WTC11 (cell line): ENCODE data around the gene PHF13. TPM values are rescaled to one million over a fixed set of nuclear protein-coding genes. Genes with fewer than 3 reads are reported as not detected.

Source experiments
- ATAC-seq: fragments of 200-7000 bp; cut with Tn5 transposase; 2 replicates; pipeline ENCODE4 v1.10.0; 2021; ENCODE audit warnings: mild to moderate bottlenecking, moderate library complexity
- CTCF ChIA-PET: fragments of 300-600 bp; sonication (Branson Sonifier 250); formaldehyde crosslinking; loops from one replicate; lab custom pipeline; 2021; ENCODE audit warnings: antibody characterized with exemption; lab: Charles Lee
- POLR2A ChIA-PET: fragments of 350-600 bp; sonication (Branson Sonifier 250); formaldehyde crosslinking; loops from one replicate; lab custom pipeline; 2021; ENCODE audit warnings: antibody characterized with exemption; lab: Charles Lee
- DNase-seq: peaks from one replicate; pipeline ENCODE4 v3.0.0; 2021; ENCODE audit warnings: low spot score
- H3K27ac Mint-ChIP-seq: 2 replicates; pipeline ENCODE4 v1.8.0; 2021; ENCODE audit warnings: mixed read lengths
- H3K27me3 Mint-ChIP-seq: 2 replicates; pipeline ENCODE4 v1.8.0; 2021; ENCODE audit warnings: low read depth, mild to moderate bottlenecking, moderate library complexity, mixed read lengths
- H3K36me3 Mint-ChIP-seq: 2 replicates; pipeline ENCODE4 v1.8.0; 2021; ENCODE audit warnings: mixed read lengths
- H3K4me1 Mint-ChIP-seq: 2 replicates; pipeline ENCODE4 v1.8.0; 2022; ENCODE audit warnings: mixed read lengths
- H3K4me3 Mint-ChIP-seq: 2 replicates; pipeline ENCODE4 v1.8.0; 2021; ENCODE audit warnings: mild to moderate bottlenecking, moderate library complexity, mixed read lengths
- H3K9me3 Mint-ChIP-seq: 2 replicates; pipeline ENCODE4 v1.8.0; 2021; ENCODE audit warnings: mixed read lengths
- ATF3 ChIP-seq: sonication (generic); formaldehyde crosslinking; conservative IDR thresholded peaks from 2 replicates; pipeline ENCODE4 v1.8.1; 2022; ENCODE audit warnings: mild to moderate bottlenecking, missing genetic modification reagents
- GRHL2 ChIP-seq: fragments of 250-450 bp; sonication (Bioruptor Pico); IDR thresholded peaks from 2 replicates; pipeline ENCODE4 v1.8.0; 2022; ENCODE audit warnings: mild to moderate bottlenecking, moderate library complexity; ENCODE audit not compliant: insufficient replicate concordance, severe bottlenecking
- HMGXB4 ChIP-seq: sonication (generic); formaldehyde crosslinking; IDR thresholded peaks from 2 replicates; pipeline ENCODE4 v1.8.1; 2023; ENCODE audit warnings: mild to moderate bottlenecking, moderate library complexity, missing genetic modification reagents
- NR1H2 ChIP-seq: sonication (generic); formaldehyde crosslinking; IDR thresholded peaks from 2 replicates; pipeline ENCODE4 v1.9.0; 2021; ENCODE audit warnings: mild to moderate bottlenecking, moderate library complexity, missing genetic modification reagents
- NR3C1 ChIP-seq: sonication (generic); formaldehyde crosslinking; conservative IDR thresholded peaks from 2 replicates; pipeline ENCODE4 v1.8.1; 2023; ENCODE audit warnings: low read depth, mild to moderate bottlenecking, missing genetic modification reagents
- SMAD3 ChIP-seq: sonication (generic); formaldehyde crosslinking; IDR thresholded peaks from 2 replicates; pipeline ENCODE4 v1.8.0; 2022; ENCODE audit warnings: missing genetic modification reagents, mild to moderate bottlenecking, borderline replicate concordance
- SMAD4 ChIP-seq: sonication (generic); formaldehyde crosslinking; IDR thresholded peaks from 2 replicates; pipeline ENCODE4 v1.8.0; 2022; ENCODE audit warnings: mild to moderate bottlenecking, missing genetic modification reagents
- SP1 ChIP-seq: sonication (generic); formaldehyde crosslinking; conservative IDR thresholded peaks from 2 replicates; pipeline ENCODE4 v1.8.1; 2022; ENCODE audit warnings: missing genetic modification reagents
- STAT6 ChIP-seq: sonication (generic); formaldehyde crosslinking; conservative IDR thresholded peaks from 2 replicates; pipeline ENCODE4 v1.8.1; 2023; ENCODE audit warnings: mild to moderate bottlenecking, low read depth, missing genetic modification reagents, moderate library complexity
- TCF7 ChIP-seq: sonication (generic); formaldehyde crosslinking; IDR thresholded peaks from 2 replicates; pipeline ENCODE4 v1.8.0; 2022; ENCODE audit warnings: mild to moderate bottlenecking, low read depth, missing genetic modification reagents, moderate library complexity
- TEAD1 ChIP-seq: sonication (generic); formaldehyde crosslinking; IDR thresholded peaks from 2 replicates; pipeline ENCODE4 v1.8.0; 2022; ENCODE audit warnings: mild to moderate bottlenecking, missing genetic modification reagents
- ZNF416 ChIP-seq: fragments of 250-450 bp; sonication (Bioruptor Pico); IDR thresholded peaks from 2 replicates; pipeline ENCODE4 v1.9.0; 2021; ENCODE audit warnings: mild to moderate bottlenecking, inconsistent platforms
- total RNA-seq: library from RNA; stranded (reverse); gene quantifications from 3 replicates; pipeline ENCODE4 v1.2.3, GENCODE V29; 2021
- TF ChIP-seq, protein P1 (sequence below): fragments of 250-450 bp; sonication (Bioruptor Pico); conservative IDR thresholded peaks from 2 replicates; pipeline ENCODE4 v1.9.0; 2021; ENCODE audit warnings: mild to moderate bottlenecking
- TF ChIP-seq, protein P2 (sequence below): sonication (generic); formaldehyde crosslinking; IDR thresholded peaks from 2 replicates; pipeline ENCODE4 v1.8.0; 2023; ENCODE audit warnings: missing genetic modification reagents, mild to moderate bottlenecking, borderline replicate concordance

The PHF13 gene
- total RNA-seq, 1 experiment from 2014 or later: 39.6 TPM

DNA sequence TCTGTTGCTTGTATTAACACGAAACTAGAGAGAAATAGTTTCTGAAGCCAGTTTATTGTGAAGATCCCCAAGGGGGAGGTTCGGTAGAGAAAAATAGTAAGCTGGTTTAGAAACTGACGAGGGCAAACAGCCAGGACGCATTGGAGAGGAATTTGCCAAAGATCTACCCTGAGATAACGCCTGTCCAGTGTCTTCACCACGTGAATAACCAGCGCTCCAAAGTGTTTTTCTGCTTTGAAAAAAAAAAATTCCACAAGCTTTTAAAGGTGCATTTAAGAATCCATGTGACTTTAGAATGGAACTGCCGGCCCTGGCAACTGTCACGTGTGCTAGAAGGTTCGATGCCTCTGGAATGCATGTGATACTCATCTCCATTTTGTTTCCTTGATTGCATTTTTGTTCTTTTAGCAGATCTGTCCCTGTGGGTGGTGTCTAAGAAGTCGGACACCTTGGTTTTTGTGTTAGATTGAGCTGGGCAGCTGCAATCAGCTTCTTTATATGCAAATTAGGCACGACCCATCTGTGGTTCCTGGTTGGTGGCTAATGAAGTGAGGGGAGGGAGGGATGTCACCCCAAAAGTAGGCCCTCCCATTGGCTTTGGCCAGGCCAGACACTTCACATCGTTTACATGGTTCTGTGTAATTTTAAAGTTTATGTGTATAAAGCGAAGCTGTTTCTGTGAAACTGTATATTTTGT, 9.9 kb downstream of the PHF13 start (continued):
- TF ChIP-seq HMGXB4 (CRISPR knock-in tag): no peak
- TF ChIP-seq, protein P1, sequence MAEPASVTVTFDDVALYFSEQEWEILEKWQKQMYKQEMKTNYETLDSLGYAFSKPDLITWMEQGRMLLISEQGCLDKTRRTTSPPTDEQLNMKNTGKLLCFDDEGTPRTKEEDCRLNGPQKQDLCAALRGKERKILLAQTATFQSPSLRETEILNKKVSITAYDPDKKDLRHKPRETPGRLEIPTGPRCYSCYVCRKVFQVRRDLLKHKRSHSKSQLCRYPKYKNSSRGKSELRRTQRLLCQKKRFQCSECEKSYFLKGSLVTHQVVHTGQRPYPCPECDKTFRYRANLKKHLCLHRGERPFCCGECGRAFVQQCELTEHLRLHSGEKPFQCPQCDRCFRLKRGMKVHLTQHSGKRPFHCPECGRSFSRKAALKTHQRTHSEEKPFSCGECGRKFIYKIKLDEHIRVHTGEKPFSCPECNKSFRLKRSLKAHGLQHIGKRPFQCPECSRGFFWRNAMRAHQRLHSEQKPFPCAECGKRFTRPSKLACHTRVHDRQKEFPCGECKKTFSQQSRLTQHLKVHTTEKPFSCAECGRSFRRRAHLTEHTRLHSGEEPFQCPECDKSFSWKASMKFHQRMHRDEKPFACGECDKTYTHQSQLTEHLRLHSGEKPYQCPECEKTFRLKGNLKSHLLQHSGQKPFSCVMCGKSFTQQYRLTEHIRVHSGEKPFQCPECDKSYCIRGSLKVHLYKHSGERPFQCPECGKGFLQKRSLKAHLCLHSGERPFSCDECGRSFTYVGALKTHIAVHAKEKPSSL: no peak
- TF ChIP-seq GRHL2: no peak
- TF ChIP-seq NR3C1 (CRISPR knock-in tag): no peak
- no peak for TF ChIP-seq NR1H2 (CRISPR knock-in tag)
- no peak for TF ChIP-seq STAT6
- no peak for TF ChIP-seq SMAD4 (CRISPR knock-in tag)

- POLR2A ChIA-PET: interaction anchor here (0.7 to 1.3 kb wide), 4 partner anchors 20 to 23 kb away, joined by 3 to 4 read pairs (median 4); partner anchors contain the start of gene KLHL21
- Mint-ChIP-seq H3K4me1 (peaks cover 14% of the 10 kb centered on the region), H3K9me3 (no peaks in the 10 kb centered on the region), H3K27me3 (no peaks in the 10 kb centered on the region; the same call in 1 of the 2 replicates), H3K36me3 (peaks cover 46% of the 10 kb centered on the region), H3K4me3 (peak within 1 kb of the TSS; percentile 89), H3K27ac (peak within 1 kb of the TSS; percentile 98)
- ATAC-seq (peak; percentile 93), DNase-seq (peak; percentile 90)
- CTCF ChIA-PET: interaction anchor here (0.7 to 2.5 kb wide), 8 partner anchors 8 to 771 kb away, joined by 3 to 8 read pairs (median 6); partner anchors contain the start of gene NOL9
- TF ChIP-seq HMGXB4 (CRISPR knock-in tag): peak; percentile 64; the same call in 1 of the 2 replicates
- TF ChIP-seq TEAD1 (CRISPR knock-in tag): no peak; the same call in 1 of the 2 replicates
- TF ChIP-seq SMAD3 (CRISPR knock-in tag): peak; percentile 14; the same call in 1 of the 2 replicates
- TF ChIP-seq ATF3 (CRISPR knock-in tag): no peak
- peak; percentile 60; the same call in 1 of the 2 replicates for TF ChIP-seq TCF7 (CRISPR knock-in tag)
- TF ChIP-seq STAT6: no peak
- 0 out of 2 replicates have a peak, but pooled peaks have one; percentile 56 for TF ChIP-seq ZNF416
- TF ChIP-seq SP1: peak; percentile 80
- TF ChIP-seq, protein P2, sequence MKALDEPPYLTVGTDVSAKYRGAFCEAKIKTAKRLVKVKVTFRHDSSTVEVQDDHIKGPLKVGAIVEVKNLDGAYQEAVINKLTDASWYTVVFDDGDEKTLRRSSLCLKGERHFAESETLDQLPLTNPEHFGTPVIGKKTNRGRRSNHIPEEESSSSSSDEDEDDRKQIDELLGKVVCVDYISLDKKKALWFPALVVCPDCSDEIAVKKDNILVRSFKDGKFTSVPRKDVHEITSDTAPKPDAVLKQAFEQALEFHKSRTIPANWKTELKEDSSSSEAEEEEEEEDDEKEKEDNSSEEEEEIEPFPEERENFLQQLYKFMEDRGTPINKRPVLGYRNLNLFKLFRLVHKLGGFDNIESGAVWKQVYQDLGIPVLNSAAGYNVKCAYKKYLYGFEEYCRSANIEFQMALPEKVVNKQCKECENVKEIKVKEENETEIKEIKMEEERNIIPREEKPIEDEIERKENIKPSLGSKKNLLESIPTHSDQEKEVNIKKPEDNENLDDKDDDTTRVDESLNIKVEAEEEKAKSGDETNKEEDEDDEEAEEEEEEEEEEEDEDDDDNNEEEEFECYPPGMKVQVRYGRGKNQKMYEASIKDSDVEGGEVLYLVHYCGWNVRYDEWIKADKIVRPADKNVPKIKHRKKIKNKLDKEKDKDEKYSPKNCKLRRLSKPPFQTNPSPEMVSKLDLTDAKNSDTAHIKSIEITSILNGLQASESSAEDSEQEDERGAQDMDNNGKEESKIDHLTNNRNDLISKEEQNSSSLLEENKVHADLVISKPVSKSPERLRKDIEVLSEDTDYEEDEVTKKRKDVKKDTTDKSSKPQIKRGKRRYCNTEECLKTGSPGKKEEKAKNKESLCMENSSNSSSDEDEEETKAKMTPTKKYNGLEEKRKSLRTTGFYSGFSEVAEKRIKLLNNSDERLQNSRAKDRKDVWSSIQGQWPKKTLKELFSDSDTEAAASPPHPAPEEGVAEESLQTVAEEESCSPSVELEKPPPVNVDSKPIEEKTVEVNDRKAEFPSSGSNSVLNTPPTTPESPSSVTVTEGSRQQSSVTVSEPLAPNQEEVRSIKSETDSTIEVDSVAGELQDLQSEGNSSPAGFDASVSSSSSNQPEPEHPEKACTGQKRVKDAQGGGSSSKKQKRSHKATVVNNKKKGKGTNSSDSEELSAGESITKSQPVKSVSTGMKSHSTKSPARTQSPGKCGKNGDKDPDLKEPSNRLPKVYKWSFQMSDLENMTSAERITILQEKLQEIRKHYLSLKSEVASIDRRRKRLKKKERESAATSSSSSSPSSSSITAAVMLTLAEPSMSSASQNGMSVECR (CRISPR knock-in tag): peak; percentile 46
Observed at GRCh38 chr1:6624710-6625583, 11.4 kb downstream of the PHF13 start, which contains the start of gene THAP3. THAP3 (plus strand) TSS chr1:6624868; CDS start chr1:6625219, 351 bp downstream.
